ENCODE results near the gene MBD6.
"Not testable (repeated sequence)": the region's sequence is repeated elsewhere in the genome, so short reads cannot be mapped to it uniquely, and the experiment has no call there.

Gene MBD6

DNA sequence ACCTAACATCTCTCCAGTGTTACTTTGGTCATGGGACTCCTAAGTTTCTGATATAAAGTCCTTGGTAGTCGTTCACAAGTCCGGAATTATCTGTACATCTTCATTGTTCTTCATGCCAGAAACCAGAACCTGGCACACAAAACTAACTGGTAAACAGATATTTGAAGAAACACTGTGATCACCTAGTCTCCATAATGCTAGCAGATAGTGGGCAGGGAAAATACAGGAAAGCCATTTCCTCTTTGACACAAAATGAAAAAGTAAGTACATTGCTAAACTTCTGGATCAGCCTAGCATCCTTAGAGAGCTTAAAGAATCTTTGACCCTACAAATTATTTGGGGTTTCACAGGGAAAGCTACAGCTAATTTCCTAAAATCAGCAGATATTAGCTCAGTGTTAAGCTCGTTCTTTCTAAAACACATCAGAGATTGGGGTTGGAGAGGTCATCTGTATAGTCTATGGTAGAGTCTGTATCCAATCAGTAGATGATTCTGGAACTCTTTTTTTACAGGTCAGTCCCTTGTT is 7.2 kb upstream of the MBD6 start:
- DNase-seq, result no peak

DNA sequence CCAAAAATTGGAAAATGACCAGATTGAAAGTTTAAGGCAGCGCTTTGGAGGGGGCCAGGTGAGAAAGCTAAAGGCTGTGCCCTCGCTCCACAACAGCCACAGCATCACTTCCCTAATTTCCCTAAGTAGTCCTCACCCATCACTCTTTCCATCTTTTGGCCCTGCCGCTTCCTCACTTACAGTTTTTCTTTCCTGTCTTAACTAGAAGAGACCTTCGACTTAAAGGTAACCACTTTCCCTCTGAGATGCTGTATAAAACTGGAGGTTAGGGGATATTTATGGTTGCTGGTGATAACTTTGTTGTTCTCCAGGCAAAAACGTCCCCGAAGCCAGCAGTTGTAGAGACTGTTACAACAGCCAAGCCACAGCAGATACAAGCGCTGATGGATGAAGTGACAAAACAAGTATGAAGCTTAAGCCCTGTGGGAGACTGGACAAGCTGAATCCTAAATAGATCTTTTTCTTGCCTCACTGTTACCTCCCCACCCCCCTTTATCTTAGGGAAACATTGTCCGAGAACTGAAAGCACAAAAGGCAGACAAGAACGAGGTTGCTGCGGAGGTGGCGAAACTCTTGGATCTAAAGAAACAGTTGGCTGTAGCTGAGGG is 6.6 kb upstream of the MBD6 start:
- DNase-seq, result no peak

DNA sequence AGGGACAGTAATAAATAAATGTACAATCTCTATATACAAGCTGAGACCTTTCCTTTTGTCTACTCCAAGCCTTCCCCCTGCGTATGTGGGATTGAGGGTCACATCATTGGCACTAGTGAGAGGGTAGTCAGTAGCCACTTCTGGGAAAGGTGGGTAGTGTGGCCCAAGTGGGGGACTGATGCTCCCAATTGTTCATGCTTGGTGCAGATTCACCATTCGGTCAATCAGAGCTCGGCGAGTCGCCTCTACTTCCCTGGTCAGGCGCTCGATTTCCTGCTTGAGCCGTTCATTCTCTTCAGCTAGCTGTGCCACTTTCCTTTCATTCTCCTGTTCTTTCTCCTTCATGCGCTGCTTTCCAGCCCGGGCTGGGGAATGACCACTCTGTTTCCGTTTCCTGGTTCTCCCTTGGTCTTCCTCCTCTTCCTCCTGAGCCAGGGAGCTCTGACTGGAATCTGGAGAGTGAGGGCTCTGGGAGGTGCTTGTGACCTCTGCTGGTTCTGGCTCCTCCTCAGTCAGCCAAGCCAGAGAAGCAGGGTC is 5.9 kb upstream of the MBD6 start:
- DNase-seq, result no peak

DNA sequence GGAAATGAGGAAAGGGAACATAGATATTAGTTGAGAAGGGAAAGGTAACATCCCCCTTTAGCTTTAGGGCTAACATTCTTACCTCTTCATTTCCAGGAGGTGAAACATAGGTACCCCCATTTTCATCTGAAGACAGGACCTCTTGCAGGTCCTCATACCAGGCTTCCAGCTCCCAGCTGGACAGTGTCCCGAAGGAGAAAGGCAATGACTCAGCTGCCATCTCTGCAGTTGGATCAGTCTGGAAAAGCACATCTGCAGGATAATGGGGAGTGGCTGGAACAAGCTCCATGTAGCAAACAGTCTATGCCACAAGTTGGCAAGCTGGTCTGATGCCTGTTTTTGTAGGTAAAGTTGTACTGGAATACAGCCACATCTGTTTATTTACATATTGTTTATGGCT is 5.4 kb upstream of the MBD6 start:
- DNase-seq, result no peak

DNA sequence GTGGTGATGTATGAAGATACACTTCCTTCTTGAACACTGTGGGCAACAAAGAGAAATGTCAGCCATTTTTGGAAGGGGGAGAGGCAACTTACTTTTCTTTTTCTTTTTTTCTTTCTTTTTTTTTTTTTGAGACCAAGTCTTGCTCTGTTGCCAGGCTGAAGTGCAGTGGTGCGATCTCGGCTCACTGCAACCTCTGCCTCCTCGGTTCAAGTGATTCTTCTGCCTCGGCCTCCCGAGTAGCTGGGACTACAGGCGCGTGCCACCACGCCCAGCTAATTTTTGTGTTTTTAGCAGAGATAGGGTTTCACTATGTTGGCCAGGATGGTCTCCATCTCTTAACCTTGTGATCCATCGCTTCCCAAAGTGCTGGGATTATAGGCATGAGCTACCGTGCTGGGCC is 4.9 kb upstream of the MBD6 start:
- DNase-seq, result not testable (repeated sequence)

DNA sequence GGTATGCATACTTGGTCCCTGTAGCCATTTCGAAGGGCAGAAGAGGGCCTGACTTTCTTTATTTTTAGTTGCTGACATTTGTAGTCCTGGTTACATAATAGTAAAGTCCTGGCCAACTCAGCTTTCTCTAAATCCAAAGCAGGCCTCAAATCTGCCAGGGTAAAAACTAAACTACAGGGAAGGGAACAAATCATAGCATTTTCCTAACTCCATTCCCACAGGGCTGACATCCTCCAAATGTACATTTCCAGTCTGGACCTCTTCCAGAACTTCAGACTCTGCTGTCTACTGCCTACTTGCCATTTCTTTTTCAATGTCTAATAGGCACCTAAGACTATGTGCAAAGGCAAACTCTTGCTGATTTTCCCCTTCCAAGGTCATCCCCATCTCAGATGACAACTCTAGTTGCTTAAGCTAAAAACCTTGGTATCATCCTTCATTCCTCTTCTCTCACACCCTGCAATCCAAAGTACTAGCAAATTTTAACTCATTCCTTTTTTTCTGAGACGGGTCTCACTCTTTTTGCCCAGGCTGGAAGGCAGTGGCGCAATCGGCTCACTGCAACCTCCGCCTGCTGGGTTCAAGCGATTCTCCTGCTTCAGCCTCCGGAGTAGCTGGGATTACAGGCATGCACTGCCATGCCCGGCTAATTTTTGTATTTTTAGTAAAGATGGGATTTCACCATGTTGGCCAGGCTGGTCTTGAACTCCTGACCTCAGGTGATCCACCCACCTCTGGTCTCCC is 4.3 kb upstream of the MBD6 start:
- no peak for DNase-seq

DNA sequence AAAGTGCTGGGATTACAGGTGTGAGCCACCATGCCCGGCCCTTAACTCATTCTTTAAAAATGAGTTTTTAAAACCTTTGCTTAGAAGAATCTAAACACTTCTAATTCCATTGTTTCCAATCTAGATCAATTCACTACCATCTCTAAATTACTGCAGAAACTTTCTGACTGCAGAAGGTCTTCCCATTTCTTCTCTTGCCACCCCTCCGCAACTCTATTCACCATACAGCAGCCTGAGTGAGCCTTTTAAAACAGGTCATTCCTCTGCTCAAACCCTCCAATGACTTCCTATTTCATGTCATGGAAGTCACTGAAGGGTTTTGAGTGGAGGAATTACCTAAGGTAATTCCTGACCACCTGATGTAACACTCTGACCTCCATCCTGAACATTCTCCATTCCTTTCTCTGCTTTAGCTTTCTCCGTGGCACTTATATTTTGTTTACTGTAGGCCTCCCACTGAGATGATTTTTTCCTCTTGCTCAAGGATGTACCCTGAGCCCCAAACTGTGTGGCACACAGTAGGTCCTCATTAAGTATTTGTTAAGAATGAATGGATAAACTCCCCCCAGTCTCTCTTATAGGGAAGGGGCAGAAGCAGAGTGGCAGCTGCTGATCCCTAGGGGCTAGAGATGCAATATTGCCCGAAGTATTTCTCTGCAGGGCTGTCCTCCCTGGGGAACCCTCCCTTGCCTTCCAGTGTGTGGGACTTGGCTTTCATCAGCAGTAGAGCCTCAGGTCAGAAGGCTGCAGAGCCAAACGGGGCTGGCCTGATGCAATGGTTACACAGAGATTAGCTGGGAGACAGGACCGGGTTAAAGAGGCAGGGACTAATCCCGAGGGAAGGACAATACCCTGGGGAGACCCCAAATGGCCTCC is 3.5 kb upstream of the MBD6 start:
- no peak for DNase-seq

DNA sequence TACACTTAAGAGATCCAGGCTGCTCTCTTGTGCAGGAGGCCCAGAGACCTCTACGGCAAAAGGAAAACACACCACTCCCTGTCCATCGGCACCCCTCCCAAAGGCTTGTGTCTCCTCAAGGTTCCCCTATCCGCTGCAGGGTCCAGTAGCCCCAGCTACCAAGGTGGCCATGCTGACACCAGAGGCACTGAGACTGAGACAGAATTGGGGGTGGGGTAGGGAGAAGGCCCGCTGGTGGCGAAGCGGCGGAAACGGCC is 2.9 kb upstream of the MBD6 start:
- peak; percentile 13 for DNase-seq

DNA sequence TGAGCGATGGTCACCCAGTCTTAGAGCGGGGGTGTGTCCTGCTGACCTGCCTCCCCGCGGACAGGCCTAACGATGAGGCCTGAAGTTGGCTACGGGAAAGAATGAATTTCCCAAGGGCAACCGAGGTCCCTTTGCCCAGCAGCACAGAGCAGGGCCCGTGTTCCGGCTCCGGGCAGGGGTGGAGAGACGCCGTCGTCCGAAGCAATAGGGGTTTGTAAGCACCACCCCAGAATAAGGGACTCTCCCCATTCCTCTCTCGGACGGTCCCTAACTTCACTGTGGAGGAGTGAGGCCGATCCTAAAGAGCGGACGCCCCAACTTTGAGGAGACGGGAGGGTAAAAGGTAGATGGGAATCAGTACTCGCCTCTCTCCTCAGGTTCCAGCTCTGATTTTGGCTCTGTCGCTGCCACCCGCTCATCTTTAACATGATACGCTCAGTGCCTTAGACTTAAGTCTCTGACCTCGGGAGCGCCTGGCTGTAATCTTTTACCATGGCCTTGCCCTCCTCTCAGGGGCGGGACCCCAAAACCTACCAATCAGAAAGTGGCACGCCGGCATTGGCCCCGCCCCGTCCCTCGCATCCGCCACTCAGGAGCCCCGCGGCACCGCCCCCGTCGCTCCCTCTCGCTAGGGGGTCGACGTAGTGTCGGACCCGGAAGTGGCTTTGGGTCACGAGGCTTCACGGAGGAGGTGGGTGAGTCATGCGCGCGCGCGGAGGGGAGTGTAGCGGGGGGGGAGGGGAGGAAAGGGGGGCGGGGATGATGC is 2.4 kb upstream of the MBD6 start, which contains the start of gene DDIT3:
TSS of gene DDIT3 (minus strand) at position 462 of the 766 bp plus-strand sequence. CDS start 3,108 bp downstream, outside the sequence.
- peak; percentile 99 for DNase-seq

DNA sequence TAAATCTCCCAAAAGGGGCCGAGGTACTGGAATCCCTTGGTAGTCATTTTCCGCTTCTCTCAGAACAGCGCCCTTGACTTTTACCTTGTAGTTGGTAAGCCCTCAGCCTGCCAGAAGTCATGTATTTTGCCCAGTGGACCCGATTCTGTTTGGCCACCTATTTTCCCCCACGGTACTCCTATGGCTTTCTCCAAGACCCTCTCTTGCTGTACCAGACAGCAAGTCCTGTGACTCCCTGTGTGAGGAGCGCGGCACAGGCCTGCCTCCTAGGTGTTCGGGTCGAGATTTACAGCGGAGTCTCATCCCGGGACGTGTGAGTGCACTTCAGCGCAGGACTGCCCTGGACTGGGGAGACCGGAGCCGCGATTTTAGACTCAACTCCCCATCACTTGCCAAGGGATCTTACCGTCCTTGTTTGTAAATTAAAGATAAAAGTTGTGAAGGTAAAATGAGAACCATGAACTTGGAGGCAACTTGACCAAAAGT is 1.1 kb upstream of the MBD6 start:
- DNase-seq, result no peak

DNA sequence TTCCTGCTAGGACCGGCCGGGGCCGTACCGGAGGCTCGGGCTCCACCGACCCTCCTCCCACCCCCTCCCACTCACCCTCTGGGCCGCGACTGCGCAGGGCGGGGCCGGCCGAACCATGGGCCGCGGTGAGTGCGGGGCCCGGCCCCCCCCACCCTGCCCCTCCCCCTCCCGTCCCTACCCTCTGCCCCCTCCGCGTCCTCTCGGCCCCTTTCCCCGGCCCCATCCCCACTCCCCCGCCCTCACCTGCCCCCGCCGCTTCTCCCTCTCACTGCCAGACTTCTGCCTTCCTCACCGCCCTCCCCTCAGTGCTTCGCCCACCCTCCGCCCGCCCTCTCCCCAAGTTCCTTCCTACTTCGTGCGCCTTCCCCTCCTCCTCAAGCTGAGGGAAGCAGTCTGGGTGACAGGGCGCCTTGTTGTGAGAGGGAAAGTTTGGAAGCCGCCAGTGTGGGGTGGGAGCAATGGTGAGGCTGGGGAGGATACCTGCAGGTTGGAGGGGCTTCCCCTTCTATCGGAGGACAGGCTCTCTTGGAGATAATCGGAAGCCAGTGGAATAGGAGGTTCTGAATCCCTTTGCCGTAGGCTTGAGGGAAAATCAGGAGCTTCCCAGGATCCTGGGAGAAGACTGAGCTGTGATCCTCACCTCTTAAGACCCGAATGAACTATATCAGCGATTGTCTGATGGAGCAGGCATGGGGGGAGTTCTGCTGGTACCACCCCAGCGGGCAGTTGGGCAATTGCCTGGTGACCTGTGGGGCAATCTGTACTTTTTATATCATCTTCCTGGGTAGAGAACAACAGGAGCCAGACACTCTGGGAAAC is 472 bp downstream of the MBD6 start:
- DNase-seq, result peak; percentile 53

DNA sequence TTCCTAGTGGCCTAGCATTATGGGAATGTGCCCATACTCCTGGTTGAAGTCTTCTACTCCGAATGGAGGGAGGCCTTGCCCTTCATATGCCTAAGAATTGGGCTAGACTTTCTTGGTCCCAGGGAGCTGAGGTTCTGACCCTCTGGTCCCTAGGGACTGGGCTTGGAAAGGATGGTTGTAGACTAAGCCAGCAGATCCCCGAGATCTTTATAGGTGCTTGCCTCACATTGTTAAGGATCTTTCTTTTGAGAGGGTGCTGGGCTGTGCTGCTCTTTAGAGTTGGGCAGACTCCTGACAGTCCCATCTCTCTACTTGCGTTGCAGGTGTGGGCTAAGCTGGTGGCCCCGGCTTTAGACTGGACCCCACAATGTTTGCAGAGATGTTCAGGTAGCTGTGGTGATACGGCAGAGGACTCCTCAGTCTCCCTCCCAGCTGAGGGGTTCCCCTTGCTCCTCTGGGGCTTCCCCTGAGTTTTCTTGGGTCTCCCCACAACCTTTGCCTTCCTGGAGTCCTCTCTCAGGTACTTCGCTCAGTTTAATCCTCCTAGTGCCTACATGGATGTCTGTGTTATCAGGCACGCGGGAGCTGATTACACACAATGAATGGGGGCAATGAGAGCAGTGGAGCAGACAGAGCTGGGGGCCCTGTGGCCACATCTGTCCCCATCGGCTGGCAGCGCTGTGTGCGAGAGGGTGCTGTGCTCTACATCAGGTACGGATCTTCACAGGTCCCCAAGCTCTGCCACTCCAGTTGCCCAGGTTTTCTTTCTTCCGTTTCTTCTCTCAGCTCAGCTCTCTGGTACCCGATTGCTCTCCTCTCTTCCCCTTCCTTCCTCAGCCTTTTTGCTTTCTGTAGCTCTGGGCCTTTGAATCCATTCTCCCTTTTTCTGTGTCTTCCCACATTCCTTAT is 1.3 kb downstream of the MBD6 start:
- no peak for DNase-seq

DNA sequence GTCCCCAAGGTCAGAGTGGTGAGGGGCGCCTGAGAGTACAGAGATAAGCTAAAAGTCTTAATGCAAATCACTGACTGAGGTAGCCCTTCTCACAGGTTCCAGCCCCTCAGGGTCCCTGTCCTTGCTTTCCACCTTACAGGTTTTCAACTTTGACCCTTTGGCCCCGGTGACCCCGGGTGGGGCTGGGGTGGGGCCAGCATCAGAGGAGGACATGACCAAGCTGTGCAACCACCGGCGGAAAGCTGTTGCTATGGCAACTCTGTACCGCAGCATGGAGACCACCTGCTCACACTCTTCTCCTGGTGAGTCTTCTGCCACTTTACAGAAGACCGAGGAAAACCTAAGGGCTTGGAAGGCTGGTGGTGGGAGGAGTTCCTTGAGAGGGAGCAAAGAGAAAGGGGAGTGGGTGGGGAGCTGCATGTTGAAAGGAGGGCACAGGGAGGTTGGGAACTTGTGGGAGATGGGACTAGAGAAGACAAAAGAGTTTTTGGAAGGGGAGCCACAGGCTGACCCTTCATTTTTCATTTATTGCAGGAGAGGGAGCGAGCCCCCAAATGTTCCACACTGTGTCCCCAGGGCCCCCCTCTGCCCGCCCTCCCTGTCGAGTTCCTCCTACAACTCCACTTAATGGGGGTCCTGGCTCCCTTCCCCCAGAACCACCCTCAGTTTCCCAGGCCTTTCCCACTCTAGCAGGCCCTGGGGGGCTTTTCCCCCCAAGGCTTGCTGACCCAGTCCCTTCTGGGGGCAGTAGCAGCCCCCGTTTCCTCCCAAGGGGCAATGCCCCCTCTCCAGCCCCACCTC is 2.4 kb downstream of the MBD6 start:
- no peak for DNase-seq

DNA sequence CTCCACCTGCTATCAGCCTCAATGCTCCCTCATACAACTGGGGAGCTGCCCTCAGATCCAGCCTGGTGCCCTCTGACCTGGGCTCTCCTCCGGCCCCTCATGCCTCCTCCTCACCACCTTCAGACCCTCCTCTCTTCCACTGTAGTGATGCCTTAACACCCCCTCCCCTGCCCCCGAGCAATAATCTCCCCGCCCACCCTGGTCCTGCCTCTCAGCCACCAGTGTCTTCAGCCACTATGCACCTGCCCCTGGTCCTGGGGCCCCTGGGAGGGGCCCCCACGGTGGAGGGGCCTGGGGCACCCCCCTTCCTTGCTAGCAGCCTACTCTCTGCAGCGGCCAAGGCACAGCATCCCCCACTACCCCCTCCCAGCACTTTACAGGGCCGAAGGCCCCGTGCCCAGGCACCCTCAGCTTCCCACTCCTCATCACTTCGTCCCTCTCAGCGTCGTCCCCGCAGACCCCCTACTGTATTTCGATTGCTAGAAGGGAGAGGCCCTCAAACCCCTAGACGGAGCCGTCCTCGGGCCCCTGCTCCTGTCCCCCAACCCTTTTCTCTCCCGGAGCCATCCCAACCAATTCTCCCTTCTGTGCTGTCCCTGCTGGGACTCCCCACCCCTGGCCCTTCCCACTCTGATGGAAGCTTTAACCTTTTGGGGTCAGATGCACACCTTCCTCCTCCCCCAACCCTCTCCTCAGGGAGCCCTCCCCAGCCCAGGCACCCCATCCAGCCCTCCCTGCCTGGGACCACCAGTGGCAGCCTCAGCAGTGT is 3.2 kb downstream of the MBD6 start:
- DNase-seq, result no peak

DNA sequence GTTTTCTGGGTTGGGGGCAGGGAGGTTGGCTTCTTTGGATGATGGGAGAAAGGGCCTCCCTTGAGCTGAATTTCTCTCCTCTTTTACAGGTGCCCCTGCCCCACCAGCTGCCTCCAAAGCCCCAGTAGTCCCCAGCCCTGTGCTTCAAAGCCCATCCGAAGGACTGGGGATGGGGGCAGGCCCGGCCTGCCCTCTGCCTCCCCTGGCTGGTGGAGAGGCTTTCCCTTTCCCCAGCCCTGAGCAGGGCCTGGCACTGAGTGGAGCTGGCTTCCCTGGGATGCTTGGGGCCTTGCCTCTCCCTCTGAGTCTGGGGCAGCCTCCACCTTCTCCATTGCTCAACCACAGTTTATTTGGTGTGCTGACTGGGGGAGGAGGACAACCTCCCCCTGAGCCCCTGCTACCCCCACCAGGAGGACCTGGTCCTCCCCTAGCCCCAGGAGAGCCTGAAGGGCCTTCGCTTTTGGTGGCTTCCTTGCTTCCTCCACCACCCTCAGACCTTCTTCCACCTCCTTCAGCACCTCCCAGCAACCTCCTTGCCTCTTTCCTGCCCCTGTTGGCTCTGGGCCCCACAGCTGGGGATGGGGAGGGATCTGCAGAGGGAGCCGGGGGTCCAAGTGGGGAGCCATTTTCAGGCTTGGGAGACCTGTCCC is 4.0 kb downstream of the MBD6 start:
- no peak for DNase-seq

DNA sequence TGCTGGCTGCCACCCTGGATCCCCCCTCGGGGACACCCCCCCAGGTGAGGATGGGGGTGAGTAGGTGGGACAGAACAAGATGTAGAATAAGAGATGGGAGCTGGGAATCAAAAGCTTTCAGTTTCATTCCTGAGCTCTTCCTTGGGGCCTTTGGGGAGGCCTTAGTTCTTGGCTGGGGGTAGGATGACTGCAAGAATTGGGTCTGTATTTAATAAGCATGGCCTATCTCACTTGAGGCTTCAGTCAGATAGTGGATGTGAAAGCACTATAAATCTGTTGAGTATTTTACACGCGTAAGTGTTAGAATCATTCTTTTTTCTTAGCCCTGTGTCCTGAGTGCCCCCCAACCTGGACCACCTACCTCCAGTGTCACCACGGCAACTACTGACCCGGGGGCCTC is 4.6 kb downstream of the MBD6 start:
- DNase-seq, result no peak

DNA sequence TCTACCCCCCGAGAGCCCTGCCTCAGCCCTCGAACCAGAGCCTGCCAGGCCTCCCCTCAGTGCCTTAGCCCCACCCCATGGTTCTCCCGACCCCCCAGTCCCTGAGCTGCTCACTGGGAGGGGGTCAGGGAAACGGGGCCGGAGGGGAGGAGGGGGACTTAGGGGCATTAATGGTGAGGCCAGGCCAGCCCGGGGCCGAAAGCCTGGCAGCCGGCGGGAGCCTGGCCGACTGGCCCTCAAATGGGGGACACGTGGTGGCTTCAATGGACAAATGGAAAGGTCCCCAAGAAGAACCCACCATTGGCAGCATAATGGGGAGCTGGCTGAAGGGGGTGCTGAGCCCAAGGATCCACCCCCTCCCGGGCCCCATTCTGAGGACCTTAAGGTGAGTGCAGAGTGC is 5.6 kb downstream of the MBD6 start:
- DNase-seq, result no peak

All from T-helper 9 cell (primary cell).